ENCODE measurements around the gene TIMM17A.

GRCh38 chr1:201911826-201912571 lies 43.3 kb upstream of the TIMM17A start:
- TF ChIP-seq CTCF (IDR thresholded peaks at IDR 0.05) (no peak), POLR2A (IDR thresholded peaks at IDR 0.05) (no peak)
